Adrenal gland (tissue), 12 donors: ENCODE results near the gene CCDC85C. TPM values are rescaled to one million over a fixed set of nuclear protein-coding genes. Genes with fewer than 3 reads are reported as not detected.

Experiments used
- DNase-seq, 7 donors: peaks; one replicate each; pipeline ENCODE4 v3.0.0-alpha.2; 2019 to 2020
- H3K27ac ChIP-seq, 5 donors: fragments of 200-600 bp; sonication (generic) in 4 of 5; 1 replicate in 3 of 5; 2 replicates in 2 of 5; pipeline versions ENCODE4 v1.5.1 to v1.8.0; 2016 to 2020; ENCODE audit warnings: mild to moderate bottlenecking in 1 of 5
- H3K27me3 ChIP-seq: fragments of 200-600 bp; 2 replicates; pipeline ENCODE4 v1.8.0; 2021
- H3K36me3 ChIP-seq, 2 donors: fragments of 200-600 bp; replicated peaks in 1 of 2; 1 replicate in 1 of 2; 2 replicates in 1 of 2; pipeline versions ENCODE4 v1.5.1 to v1.8.0; 2018 to 2022
- H3K4me1 ChIP-seq, 2 donors: fragments of 200-600 bp; replicated peaks in 1 of 2; 1 replicate in 1 of 2; 2 replicates in 1 of 2; pipeline versions ENCODE4 v1.5.1 to v1.8.0; 2018 to 2021
- H3K4me3 ChIP-seq, 4 donors: fragments of 200-600 bp; sonication (generic) in 3 of 4; one replicate each; pipeline ENCODE4 v1.5.1; 2016 to 2018
- H3K9me3 ChIP-seq, 3 donors: fragments of 200-600 bp; sonication (generic) in 1 of 3; replicated peaks in 1 of 3; 1 replicate in 2 of 3; 2 replicates in 1 of 3; pipeline versions ENCODE4 v1.5.1 to v1.8.0; 2016 to 2021
- CTCF ChIP-seq, 6 experiments: fragments of 450-650 bp in 4 of 6; fragments of 200-600 bp in 2 of 6; sonication (generic) in 1 of 6; IDR thresholded peaks; 1 replicate in 5 of 6; 2 replicates in 1 of 6; pipeline versions ENCODE4 v1.5.1 to v1.8.0; 2016 to 2021; ENCODE audit warnings: antibody characterized with exemption in 6 of 6, mild to moderate bottlenecking in 2 of 6, moderate library complexity in 1 of 6
- POLR2A ChIP-seq, 2 donors: fragments of 450-650 bp; IDR thresholded peaks; one replicate each; pipeline ENCODE4 v1.6.1; 2017; ENCODE audit warnings: antibody characterized with exemption in 2 of 2, mild to moderate bottlenecking in 2 of 2, moderate library complexity in 1 of 2
- WGBS, 4 donors: extraction: QIAGEN DNeasy Blood & Tissue Kit in 2 of 4; methylation state at CpG; one replicate each; pipeline versions ENCODE4 v1.1.5 to v1.1.7; 2013 to 2017; 5-methylcytosine and 5-hydroxymethylcytosine counted together
- intact Hi-C, 2 donors: fragments of 100-400 bp; cut with DNase I; formaldehyde crosslinking; loops; one replicate each; pipeline versions ENCODE4 v1.14.1 to v1.15.0; 2022 to 2023
- polyA plus RNA-seq, 3 donors: library from polyadenylated mRNA; stranded (reverse); fragments of 200-250 nt in 2 of 3; fragments of 350-450 nt in 1 of 3; fragmentation: Illumina TruSeq in 1 of 3; extraction: RNeasy Lipid Tissue Mini Kit (QIAGEN cat#74804) in 1 of 3; gene quantifications; one replicate each; pipeline ENCODE4 v1.2.3, GENCODE V29; 2013 to 2014
- total RNA-seq, 9 donors: library from RNA; depleted of rRNA in 4 of 9; stranded (reverse); fragments of >200 nt in 4 of 9; fragments of 120-200 nt in 1 of 9; fragmentation: NEBNext Ultra II Directional in 1 of 9; extraction: Animal tissue kit (Norgen Biotek cat#: 25700) in 1 of 9; gene quantifications; one replicate each; pipeline versions ENCODE4 v1.1.0 to v1.2.4, GENCODE V29; 2013 to 2023
- donor health status: healthy with polysubstance abuse.
- donor health status: Bipolar disorder and iron deficiency.
- donor health status: DM: yes; HTN: yes; CAD: no.
- donor health status: DM: no; HTN: no; CAD: no.
- donor health status: DM: no; HTN: no; CAD: no.
- donor health status: DM: yes; HTN: yes; CAD: no.

The CCDC85C gene
- total and polyA plus RNA-seq, 12 donors: 4.2 to 59.0 (median 37.9) TPM

DNA sequence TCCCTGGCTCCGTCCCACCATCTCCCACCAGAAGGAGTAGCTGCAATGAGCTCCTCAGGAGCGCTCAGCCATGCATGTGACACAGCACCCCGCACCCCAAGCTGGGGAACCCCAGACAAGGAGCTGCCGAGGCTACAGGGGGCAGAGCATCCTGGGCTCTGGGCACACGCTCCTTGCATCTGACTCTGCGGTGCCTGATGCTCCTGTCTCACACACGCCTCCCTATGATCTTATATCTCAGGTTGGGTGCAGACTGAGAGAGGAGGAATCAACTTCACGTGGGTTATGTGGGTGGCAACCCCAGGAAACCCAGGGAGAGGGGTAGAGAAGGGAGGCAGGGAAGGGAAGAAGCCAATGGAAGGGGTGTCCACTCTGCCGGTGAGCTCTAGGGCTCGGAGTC lies 62.8 kb downstream of the CCDC85C start:
- Histone ChIP-seq H3K36me3 (no peaks in the 10 kb centered on the region), H3K27ac (peak overlapping the region in 1 of 5 donors; percentile 56), H3K4me3 (no peak overlapping the region), H3K27me3 (no peaks in the 10 kb centered on the region), H3K4me1 (peaks cover 33 to 52% of the 10 kb centered on the region in 2 donors), H3K9me3 (no peaks in the 10 kb centered on the region)
- intact Hi-C loops: no loop called here
- WGBS, 4 donors: 83 to 91% (median 89%) methylated on average over 8 to 10 of the region's 10 CpGs
- DNase-seq: no peak
- TF ChIP-seq POLR2A (IDR thresholded peaks at IDR 0.05): no peak
- TF ChIP-seq CTCF (IDR thresholded peaks at IDR 0.05): no peak

DNA sequence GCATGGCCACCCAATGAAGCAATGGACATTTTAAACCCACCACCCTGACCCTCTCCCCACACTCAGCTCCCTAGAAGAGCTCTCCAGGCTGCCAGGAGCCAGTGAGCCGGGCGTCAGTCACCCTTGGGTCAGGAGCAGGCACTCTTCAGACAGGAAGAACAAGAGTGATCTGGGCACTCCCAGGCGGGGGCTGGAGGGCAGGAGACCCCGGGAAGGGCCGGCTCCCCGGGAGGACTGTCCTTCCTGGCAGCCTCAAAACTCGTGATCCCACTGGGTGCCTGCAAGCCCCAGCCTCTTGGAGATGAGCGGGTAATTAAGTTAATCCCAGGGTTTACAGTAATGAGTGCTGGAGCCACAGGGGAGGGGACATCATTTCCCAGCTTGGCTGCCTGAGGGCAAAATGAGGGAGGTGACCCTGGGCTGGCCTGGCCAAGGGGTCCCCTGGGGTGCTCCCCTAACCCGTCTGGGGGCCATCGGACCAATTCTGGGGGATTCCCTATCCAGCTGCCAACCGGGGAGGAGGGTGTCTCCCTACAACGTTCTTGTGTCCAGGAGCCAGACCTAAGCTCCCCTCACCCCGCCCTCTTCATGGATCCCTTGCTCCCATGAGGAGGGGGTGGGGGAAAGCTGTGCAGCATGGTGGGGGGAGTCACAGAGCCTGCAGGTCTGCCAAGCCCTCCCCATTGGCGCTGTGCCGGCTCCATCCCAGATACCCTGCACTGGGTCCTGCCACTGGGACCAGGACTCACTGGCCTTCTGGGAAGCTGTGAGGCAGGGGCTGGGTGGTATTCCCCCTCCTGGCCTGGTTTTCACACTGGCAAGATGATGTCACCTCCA lies 63.6 kb downstream of the CCDC85C start:
- Histone ChIP-seq H3K36me3 (no peaks in the 10 kb centered on the region), H3K4me3 (no peak overlapping the region), H3K4me1 (peaks cover 33 to 51% of the 10 kb centered on the region in 2 donors), H3K27me3 (no peaks in the 10 kb centered on the region), H3K9me3 (no peaks in the 10 kb centered on the region), H3K27ac (peak overlapping the region in 1 of 5 donors; percentile 1)
- WGBS, 4 donors: 77 to 86% (median 79%) methylated on average over 6 to 15 of the region's 15 CpGs
- no peak for TF ChIP-seq CTCF (IDR thresholded peaks at IDR 0.05)
- no peak for TF ChIP-seq POLR2A (IDR thresholded peaks at IDR 0.05)
- no peak for DNase-seq
- intact Hi-C loops: no loop called here

- Histone ChIP-seq H3K27me3 (no peaks in the 10 kb centered on the region), H3K9me3 (no peaks in the 10 kb centered on the region), H3K4me3 (no peak overlapping the region), H3K36me3 (no peaks in the 10 kb centered on the region), H3K27ac (no peak overlapping the region), H3K4me1 (peaks cover 33 to 42% of the 10 kb centered on the region in 2 donors)
- TF ChIP-seq CTCF (IDR thresholded peaks at IDR 0.05) (no peak), POLR2A (IDR thresholded peaks at IDR 0.05) (no peak)
- 68 to 83% (median 76%) methylated on average over 9 of the region's 9 CpGs for WGBS, 4 donors
- no peak for DNase-seq
- intact Hi-C loops: no loop called here
Measured at GRCh38 chr14:99539491-99539890, 64.5 kb downstream of the CCDC85C start.

- Histone ChIP-seq H3K27me3 (no peaks in the 10 kb centered on the region), H3K27ac (peak overlapping the region in 4 of 5 donors; percentile 24 to 84 (median 72)), H3K4me3 (no peak overlapping the region), H3K9me3 (no peaks in the 10 kb centered on the region), H3K4me1 (peaks cover 27 to 34% of the 10 kb centered on the region in 2 donors), H3K36me3 (no peaks in the 10 kb centered on the region)
- intact Hi-C loops: no loop called here
- 44 to 78% (median 54%) methylated on average over 3 to 5 of the region's 5 CpGs for WGBS, 4 donors
- TF ChIP-seq POLR2A (IDR thresholded peaks at IDR 0.05) (no peak), CTCF (IDR thresholded peaks at IDR 0.05) (no peak)
- no peak for DNase-seq
Measured at GRCh38 chr14:99538733-99539132, 65.3 kb downstream of the CCDC85C start.
